Measurements from ENCODE around the gene BAZ1B. TPM values are rescaled to one million over a fixed set of nuclear protein-coding genes. Genes with fewer than 3 reads are reported as not detected.
"Not testable (repeated sequence)": the region's sequence is repeated elsewhere in the genome, so short reads cannot be mapped to it uniquely, and the experiment has no call there.

BAZ1B gene
- total and polyA plus RNA-seq, 9 of the 15 experiments (the other 6 are each of a cell fraction or from before 2014, with no cell fraction given), result 15.0 to 134 (median 79.5) TPM

DNA sequence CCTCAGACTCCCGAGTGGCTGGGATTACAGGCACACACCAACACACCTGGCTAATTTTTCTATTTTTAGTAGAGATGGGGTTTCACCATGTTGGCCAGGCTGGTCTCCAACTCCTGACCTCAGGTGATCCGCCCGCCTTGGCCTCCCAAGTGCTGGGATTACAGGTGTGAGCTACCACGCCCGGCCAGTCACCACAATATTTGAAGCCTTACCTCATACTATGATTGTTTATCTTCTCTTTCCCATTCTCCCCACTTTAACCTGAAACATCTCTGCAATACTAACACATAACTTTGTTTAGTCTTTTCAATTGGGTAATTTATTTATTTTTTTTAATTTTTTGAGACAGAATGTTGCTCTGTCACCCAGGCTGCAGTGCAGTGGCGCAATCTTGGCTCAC is 55.0 kb downstream of the BAZ1B start:
- in situ Hi-C loops (cut with MboI); H3K9ac ChIP-seq (ENCODE audit: insufficient read depth in 1 of 2, low read depth in 2 of 2, low read length in 2 of 2); ATAC-seq; H3K4me1 ChIP-seq (replicated peaks in 1 of 2; ENCODE audit: control insufficient read depth in 2 of 2, insufficient read depth in 2 of 2, low read length in 2 of 2); H3K9me1 ChIP-seq (ENCODE audit: control insufficient read depth, insufficient read depth, low read length); H3K79me2 ChIP-seq (ENCODE audit: control insufficient read depth, insufficient read depth, low read length); FAIRE-seq; H3K27ac ChIP-seq (ENCODE audit: extremely low read depth, low read depth, low read length); H2AFZ ChIP-seq (ENCODE audit: low read depth, low read length); BruUV-seq (replicated peaks); H3K9me3 ChIP-seq (replicated peaks; ENCODE audit: control insufficient read depth, insufficient read depth, low read depth, low read length); intact Hi-C loops (cut with micrococcal nuclease); H3K4me2 ChIP-seq (ENCODE audit: insufficient read depth, low read length); H3K27me3 ChIP-seq (ENCODE audit: control insufficient read depth in 2 of 2, insufficient read depth in 2 of 2, low read length in 2 of 2); DNase-seq (ENCODE audit: extremely low read depth in 1 of 4, low spot score in 3 of 4); H4K20me1 ChIP-seq (replicated peaks; ENCODE audit: control insufficient read depth, insufficient read depth, low read length); H3K4me3 ChIP-seq; CTCF ChIA-PET (ENCODE audit: low intra/inter-chr PET ratio): not testable (repeated sequence)
- peaks cover 99% of the 10 kb centered on the region for H3K36me3 ChIP-seq (ENCODE audit: control insufficient read depth, insufficient read depth, low read length)
- WGBS (ENCODE audit: insufficient coverage, low coverage, missing lambda C conversion rate), result 95% methylated on average over 6 of the region's 6 CpGs
- POLR2A ChIA-PET, result interaction anchor here (0.7 to 0.8 kb wide), 2 partner anchors 26 to 120 kb away, joined by 3 read pairs; no protein-coding TSS in a partner anchor

DNA sequence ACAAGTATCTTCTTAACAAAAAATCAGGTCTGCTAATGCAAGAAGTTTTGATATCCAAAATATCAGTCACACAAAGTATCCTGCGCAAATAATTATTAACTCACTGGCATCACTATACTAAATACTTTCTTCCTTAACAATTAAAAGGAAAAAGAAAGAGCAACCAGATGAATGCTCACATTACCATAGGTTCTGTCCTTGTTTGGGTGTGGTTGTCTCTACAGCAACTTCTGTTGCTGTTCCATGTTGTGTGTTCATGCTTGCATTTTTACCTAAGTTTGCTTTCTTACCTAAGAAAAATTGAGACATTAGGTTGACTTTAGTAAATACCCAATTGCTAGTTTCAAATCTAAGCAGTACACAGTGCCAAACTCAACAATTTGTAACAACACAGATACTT is 56.0 kb downstream of the BAZ1B start:
- ATAC-seq, result no peak
- no peak for TF ChIP-seq CGGBP1 (CRISPR knock-in tag; IDR thresholded peaks at IDR 0.05)
- TF ChIP-seq, protein P1, sequence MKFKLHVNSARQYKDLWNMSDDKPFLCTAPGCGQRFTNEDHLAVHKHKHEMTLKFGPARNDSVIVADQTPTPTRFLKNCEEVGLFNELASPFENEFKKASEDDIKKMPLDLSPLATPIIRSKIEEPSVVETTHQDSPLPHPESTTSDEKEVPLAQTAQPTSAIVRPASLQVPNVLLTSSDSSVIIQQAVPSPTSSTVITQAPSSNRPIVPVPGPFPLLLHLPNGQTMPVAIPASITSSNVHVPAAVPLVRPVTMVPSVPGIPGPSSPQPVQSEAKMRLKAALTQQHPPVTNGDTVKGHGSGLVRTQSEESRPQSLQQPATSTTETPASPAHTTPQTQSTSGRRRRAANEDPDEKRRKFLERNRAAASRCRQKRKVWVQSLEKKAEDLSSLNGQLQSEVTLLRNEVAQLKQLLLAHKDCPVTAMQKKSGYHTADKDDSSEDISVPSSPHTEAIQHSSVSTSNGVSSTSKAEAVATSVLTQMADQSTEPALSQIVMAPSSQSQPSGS (CRISPR knock-in tag; IDR thresholded peaks at IDR 0.05), result no peak
- TF ChIP-seq, protein P2, sequence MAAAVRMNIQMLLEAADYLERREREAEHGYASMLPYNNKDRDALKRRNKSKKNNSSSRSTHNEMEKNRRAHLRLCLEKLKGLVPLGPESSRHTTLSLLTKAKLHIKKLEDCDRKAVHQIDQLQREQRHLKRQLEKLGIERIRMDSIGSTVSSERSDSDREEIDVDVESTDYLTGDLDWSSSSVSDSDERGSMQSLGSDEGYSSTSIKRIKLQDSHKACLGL (CRISPR knock-in tag; IDR thresholded peaks at IDR 0.05; ENCODE audit: borderline replicate concordance, poor library complexity, severe bottlenecking), result no peak
- TF ChIP-seq TAF9B (IDR thresholded peaks at IDR 0.05; ENCODE audit: partially characterized antibody), result no peak
- no peak for TF ChIP-seq NFIC (IDR thresholded peaks at IDR 0.05)
- no peak for TF ChIP-seq MED1 (CRISPR knock-in tag; IDR thresholded peaks at IDR 0.05; ENCODE audit: borderline replicate concordance)
- no peak for TF ChIP-seq HDGF (IDR thresholded peaks at IDR 0.05)
- no peak for TF ChIP-seq SLC30A9 (CRISPR knock-in tag; IDR thresholded peaks at IDR 0.05)
- TF ChIP-seq, protein P3, sequence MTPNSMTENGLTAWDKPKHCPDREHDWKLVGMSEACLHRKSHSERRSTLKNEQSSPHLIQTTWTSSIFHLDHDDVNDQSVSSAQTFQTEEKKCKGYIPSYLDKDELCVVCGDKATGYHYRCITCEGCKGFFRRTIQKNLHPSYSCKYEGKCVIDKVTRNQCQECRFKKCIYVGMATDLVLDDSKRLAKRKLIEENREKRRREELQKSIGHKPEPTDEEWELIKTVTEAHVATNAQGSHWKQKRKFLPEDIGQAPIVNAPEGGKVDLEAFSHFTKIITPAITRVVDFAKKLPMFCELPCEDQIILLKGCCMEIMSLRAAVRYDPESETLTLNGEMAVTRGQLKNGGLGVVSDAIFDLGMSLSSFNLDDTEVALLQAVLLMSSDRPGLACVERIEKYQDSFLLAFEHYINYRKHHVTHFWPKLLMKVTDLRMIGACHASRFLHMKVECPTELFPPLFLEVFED (CRISPR knock-in tag; conservative IDR thresholded peaks at IDR 0.05), result no peak
- TF ChIP-seq, protein P4, sequence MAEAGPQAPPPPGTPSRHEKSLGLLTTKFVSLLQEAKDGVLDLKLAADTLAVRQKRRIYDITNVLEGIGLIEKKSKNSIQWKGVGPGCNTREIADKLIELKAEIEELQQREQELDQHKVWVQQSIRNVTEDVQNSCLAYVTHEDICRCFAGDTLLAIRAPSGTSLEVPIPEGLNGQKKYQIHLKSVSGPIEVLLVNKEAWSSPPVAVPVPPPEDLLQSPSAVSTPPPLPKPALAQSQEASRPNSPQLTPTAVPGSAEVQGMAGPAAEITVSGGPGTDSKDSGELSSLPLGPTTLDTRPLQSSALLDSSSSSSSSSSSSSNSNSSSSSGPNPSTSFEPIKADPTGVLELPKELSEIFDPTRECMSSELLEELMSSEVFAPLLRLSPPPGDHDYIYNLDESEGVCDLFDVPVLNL (CRISPR knock-in tag; IDR thresholded peaks at IDR 0.05; ENCODE audit: low read depth), result no peak
- no peak for TF ChIP-seq NCOA4 (IDR thresholded peaks at IDR 0.05; ENCODE audit: partially characterized antibody)
- TF ChIP-seq MEIS2 (IDR thresholded peaks at IDR 0.05; ENCODE audit: partially characterized antibody), result no peak

More for the DNA sequence above, 56.0 kb downstream of the BAZ1B start:
- in situ Hi-C loops (cut with MboI), result no loop called here
- intact Hi-C loops (cut with micrococcal nuclease), result no loop called here
- no peaks in the 10 kb centered on the region for H3K4me1 ChIP-seq (replicated peaks in 1 of 2; ENCODE audit: control insufficient read depth in 2 of 2, insufficient read depth in 2 of 2, low read length in 2 of 2)
- no peaks in the 10 kb centered on the region for H3K79me2 ChIP-seq (ENCODE audit: control insufficient read depth, insufficient read depth, low read length)
- no peak overlapping the region for H3K4me2 ChIP-seq (ENCODE audit: insufficient read depth, low read length)
- no peaks in the 10 kb centered on the region for H3K9me1 ChIP-seq (ENCODE audit: control insufficient read depth, insufficient read depth, low read length)
- no peaks in the 10 kb centered on the region for H3K9me3 ChIP-seq (replicated peaks; ENCODE audit: control insufficient read depth, insufficient read depth, low read depth, low read length)
- CTCF ChIA-PET (ENCODE audit: low intra/inter-chr PET ratio), result no interaction called here
- POLR2A ChIA-PET, result no interaction called here
- no peak overlapping the region for H3K27ac ChIP-seq (ENCODE audit: extremely low read depth, low read depth, low read length)
- no peak overlapping the region for H3K9ac ChIP-seq (ENCODE audit: insufficient read depth in 1 of 2, low read depth in 2 of 2, low read length in 2 of 2)
- H3K36me3 ChIP-seq (ENCODE audit: control insufficient read depth, insufficient read depth, low read length), result peaks cover 99% of the 10 kb centered on the region
- BruUV-seq (replicated peaks), result no TSS peak
- FAIRE-seq (no peak), DNase-seq (ENCODE audit: extremely low read depth in 1 of 4, low spot score in 3 of 4) (no peak)
- no peaks in the 10 kb centered on the region for H4K20me1 ChIP-seq (replicated peaks; ENCODE audit: control insufficient read depth, insufficient read depth, low read length)
- H3K27me3 ChIP-seq (ENCODE audit: control insufficient read depth in 2 of 2, insufficient read depth in 2 of 2, low read length in 2 of 2), result no peaks in the 10 kb centered on the region
- no peak overlapping the region for H3K4me3 ChIP-seq
- H2AFZ ChIP-seq (ENCODE audit: low read depth, low read length), result no peak overlapping the region
- WGBS (ENCODE audit: insufficient coverage, low coverage, missing lambda C conversion rate), result 95% methylated on average over 1 of the region's 1 CpG
